ENCODE measurements around the gene ZG16.

- no peak for TF ChIP-seq BCL11A (IDR thresholded peaks at IDR 0.05; ENCODE audit: low read depth in 2 of 2, low read length in 2 of 2)
- no peak for TF ChIP-seq CTCF (IDR thresholded peaks at IDR 0.05; ENCODE audit: control extremely low read depth in 1 of 3, insufficient read depth in 1 of 3, low read depth in 1 of 3, low read length in 3 of 3)
- TF ChIP-seq CEBPB (IDR thresholded peaks at IDR 0.05; ENCODE audit: low read depth, low read length) = no peak
Observed at GRCh38 chr16:29775742-29776408, 2.2 kb upstream of the ZG16 start.
